Fibroblast of skin of scalp (primary cell): Measurements from ENCODE around the gene FKBP7. TPM values are rescaled to one million over a fixed set of nuclear protein-coding genes. Genes with fewer than 3 reads are reported as not detected.
"Not testable (repeated sequence)": the region's sequence is repeated elsewhere in the genome, so short reads cannot be mapped to it uniquely, and the experiment has no call there.

ENCODE experiments used
- DNase-seq: peaks from one replicate; pipeline ENCODE4 v3.0.0-alpha.2; 2013
- polyA plus RNA-seq, 2 experiments: library from polyadenylated mRNA; unstranded; fragments of 120-200 nt; gene quantifications; one replicate each; pipeline ENCODE4 v1.2.1, GENCODE V29; 2013; ENCODE audit not compliant: insufficient read length in 2 of 2

FKBP7 gene, protein sequence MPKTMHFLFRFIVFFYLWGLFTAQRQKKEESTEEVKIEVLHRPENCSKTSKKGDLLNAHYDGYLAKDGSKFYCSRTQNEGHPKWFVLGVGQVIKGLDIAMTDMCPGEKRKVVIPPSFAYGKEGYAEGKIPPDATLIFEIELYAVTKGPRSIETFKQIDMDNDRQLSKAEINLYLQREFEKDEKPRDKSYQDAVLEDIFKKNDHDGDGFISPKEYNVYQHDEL
- 46.0 TPM for polyA plus RNA-seq (2013, experiment 1 of 2; ENCODE audit: insufficient read length)
- 48.7 TPM for polyA plus RNA-seq (2013, experiment 2 of 2; ENCODE audit: insufficient read length)

DNA sequence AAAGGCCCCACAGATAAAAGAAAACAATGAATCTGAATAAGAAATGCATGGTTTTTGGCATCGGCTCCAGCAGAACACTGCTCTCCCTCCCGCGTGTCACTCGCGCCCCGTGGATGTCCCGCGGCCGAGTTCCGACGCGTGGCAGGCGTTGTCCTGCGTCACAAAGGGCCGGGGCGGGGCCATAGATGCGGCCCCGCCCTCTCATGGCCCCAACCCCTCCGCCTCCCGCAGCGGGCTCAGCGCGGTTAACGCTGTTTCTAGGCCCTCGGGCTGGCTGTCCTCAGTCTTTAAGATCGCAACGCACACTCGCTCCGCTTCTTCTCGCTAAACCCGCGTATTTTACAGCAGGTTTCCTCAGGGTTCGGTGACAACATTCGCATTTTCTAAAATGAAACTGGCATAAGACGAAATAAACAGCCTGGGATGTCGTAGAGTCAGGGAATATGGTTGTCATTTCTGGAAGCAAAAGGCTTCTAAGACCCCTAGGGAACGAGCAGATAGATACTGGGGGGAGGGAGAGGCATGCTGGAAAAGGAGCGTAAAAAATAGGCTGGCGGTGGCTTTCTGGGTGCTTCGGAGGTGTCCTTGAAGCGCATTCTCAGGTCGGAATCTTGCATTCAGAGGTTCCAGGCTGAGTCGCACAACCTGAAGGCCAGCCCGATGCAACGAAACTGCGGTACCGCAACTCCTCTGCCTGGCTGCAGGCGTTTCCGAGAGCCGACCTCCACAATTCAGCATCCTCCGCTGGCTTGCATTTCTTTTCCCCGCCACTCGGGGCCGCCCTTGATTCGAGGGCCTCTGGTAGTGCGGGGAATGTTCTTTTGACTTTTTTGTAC lies at the start of gene FKBP7:
FKBP7 (minus strand) TSS at position 162 of the 836 bp plus-strand sequence; CDS start at position 61, 101 bp downstream.
- peak; percentile 79 for DNase-seq

DNA sequence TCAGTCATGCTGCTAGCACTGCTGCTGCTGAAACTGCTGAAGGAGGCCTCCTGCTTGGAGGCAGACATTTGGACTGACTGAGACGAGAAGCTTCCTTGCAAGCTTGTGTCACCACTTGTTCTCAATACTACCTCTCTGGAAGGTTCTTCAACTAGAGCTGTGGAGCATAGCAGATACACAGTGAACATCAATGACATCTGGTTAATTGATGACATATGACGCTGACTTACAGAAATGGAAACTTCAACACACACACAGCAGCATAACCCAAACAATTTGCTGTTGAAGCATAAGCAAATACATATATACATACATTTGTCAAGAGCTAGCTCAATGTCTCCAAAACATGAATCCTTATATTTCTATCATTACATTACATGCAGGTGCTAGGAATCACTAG lies 49.2 kb upstream of the FKBP7 start:
- no peak for DNase-seq

DNA sequence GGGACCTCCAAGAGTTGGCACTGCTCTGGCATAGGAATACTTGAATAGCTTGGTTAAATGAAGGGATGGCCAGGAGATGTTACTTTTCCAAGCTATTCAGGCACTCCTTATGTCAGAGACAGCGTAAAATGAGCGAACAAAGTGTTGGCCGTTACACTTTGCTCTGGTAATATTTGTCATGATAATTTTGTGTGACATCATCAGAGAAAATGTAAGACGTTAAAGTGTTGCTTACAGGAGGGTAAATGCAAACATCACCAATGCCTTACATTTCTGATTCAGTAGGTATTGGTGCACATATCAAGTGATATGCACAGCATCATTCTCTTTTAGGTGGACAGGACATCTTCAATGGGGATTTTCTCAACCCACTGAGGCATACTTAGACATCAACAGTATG lies 47.9 kb upstream of the FKBP7 start:
- DNase-seq: no peak

DNA sequence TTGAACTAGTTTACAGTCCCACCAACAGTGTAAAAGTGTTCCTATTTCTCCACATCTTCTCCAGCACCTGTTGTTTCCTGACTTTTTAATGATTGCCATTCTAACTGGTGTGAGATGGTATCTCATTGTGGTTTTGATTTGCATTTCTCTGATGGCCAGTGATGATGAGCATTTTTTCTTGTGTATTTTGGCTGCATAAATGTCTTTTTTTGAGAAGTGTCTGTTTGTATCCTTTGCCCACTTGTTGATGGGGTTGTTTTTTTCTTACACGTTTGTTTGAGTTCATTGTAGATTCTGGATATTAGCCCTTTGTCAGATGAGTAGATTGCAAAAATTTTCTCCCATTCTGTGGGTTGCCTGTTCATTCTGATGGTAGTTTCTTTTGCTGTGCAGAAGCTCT lies 47.1 kb upstream of the FKBP7 start:
- not testable (repeated sequence) for DNase-seq

DNA sequence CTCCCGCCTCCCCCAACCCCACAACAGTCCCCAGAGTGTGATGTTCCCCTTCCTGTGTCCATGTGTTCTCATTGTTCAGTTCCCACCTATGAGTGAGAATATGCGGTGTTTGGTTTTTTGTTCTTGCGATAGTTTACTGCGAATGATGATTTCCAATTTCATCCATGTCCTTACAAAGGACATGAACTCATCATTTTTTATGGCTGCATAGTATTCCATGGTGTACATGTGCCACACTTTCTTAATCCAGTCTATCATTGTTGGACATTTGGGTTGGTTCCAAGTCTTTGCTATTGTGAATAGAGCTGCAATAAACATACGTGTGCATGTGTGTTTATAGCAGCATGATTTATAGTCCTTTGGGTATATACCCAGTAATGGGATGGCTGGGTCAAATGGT lies 46.6 kb upstream of the FKBP7 start:
- not testable (repeated sequence) for DNase-seq

DNA sequence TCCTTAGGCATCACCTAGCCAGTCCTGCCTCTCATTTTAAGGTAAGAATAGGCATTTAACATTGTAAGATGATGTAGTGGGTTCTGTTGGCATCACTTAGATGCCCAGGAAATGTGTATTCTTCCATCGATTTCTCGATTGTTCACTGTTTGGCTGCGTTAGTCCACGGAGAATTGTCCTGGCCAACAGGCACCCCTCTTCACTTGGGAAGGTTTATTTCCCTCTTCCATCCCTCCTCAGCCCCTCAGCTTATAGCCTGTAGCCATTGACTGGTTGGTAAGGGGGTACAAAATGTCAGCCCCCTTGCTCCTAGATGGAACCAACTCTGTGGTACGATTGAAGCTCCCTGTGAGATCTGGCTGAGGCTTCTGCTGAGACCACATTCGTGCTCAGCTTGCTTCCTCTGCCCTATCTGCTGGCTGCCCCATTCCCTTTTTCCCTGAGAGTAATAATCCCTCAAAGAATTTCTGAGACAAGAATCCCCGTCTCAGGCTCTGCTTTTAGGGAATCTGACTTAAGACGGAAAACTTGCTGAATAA lies 45.3 kb upstream of the FKBP7 start:
- DNase-seq: peak; percentile 3

DNA sequence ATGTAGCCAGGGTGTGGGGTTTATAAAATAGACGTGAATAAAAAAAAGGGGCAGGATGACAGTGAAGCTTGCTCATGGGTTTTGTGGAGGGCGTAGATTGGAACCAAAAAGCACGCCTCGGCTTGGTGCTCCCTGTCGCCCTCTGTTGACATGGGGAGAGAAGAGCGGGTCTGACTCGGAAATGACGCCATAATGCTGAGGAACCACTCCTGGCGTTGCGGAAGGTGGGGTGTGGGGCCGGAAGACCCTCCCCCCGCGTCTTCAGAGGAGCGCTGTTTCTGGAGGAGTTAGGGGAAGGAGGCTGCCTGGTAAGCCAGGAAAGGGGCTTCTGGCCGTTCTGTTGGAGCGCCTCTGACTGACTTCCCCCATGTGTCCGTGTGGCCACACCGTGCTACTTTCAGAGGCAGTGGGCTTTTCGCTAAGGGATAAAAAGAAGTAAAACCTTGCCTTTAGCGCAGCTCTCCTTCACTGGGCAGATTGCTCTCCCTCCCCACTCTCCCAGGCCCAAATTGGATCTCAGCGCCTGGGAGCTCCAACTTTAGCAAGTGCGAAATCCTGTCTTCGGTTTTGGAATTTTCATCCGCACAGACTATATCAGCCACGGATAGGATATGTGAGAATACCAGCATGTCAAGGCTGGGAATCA lies 44.7 kb upstream of the FKBP7 start:
- DNase-seq: peak; percentile 83

DNA sequence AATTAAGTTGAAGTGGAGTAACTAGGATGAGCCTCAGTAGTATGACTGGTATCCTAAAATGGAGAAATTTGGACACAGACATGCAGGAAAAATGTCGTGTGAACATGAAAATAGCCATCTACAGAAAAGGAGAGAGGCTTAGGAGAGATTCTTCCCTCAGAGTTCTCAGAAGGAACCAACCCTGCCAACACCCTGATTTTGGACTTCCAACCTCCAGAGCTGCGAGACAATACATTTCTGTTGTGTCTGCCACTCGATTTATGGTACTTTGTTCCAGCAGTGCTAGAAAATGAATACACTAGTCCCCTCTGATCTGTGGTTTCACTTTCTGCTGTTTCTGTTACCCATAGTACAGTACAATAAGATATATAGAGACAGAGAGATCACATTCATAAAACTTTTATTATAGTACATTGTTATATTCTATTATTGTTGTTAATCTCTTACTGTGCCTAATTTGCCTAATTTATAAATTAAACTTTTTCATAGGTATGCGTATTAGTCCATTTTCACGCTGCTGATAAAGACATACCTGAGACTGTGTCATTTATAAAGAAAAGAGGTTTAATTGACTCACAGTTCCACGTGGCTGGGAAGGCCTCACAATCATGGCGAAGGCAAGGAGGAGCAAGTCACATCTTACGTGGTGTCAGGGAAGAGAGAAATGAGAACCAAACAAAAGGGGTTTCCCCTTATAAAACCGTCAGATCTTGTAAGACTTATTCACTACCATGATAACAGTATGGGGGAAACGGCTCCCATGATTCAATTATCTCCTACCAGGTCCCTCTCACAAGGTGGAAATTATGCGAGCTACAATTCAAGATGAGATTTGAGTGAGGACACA lies 43.1 kb upstream of the FKBP7 start:
- DNase-seq: no peak

DNA sequence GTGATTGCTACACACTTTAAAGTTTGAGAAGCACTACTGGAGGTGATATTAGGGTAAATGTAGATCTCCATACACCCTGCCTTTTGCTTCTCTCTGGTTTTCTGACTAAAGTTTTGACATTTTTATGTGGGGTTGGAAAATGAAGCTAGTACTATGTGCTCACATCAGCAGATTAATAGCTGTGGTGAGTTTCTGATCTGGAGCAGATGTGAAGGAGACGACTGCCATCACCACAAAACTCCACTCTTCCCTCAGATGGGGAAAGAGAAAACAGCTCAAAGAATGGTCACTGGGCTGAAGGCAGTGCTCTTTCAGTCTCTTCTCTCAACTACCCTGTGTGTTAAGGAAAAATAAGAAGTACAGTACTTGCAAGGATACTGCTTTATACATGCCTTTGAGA lies 39.1 kb upstream of the FKBP7 start:
- no peak for DNase-seq

DNA sequence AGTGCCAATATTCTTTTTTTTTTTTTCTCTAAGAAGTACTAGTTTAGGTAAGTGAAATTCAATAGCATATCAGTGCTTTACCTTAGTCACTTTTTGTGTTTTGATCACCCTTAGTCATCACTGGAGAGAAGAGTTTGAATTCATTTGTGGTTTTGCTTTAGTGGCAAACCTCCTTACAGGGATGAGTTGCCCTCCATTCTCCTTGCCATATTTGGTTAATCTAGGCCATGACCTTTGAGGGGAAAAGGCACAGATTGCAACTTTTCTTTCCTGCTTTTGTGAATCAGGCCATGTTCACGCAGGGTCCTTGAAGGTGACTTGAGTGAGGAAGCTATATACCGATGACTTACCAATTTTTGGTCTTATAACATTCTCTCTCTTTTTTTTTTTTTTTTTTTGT lies 36.3 kb upstream of the FKBP7 start:
- DNase-seq: peak; percentile 33

DNA sequence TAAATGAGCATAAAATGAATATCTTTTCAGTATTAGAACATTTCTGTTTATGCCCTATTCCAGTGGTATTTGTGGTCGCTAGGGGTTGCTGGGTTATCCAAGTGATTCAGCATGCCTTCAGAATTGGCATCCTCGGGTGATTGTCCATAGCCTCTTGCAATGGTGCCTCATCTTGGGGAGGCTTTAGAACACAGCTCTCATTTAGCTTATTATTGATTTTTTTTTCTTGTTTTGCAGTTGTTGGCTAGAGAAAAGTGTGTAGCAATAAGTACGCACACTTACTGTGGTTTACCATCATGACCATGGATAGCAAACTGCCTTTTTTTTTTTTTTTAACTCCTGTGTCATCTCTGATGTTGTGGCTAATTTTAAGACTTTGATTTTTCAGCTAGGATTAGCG lies 35.5 kb upstream of the FKBP7 start:
- DNase-seq: peak; percentile 2

DNA sequence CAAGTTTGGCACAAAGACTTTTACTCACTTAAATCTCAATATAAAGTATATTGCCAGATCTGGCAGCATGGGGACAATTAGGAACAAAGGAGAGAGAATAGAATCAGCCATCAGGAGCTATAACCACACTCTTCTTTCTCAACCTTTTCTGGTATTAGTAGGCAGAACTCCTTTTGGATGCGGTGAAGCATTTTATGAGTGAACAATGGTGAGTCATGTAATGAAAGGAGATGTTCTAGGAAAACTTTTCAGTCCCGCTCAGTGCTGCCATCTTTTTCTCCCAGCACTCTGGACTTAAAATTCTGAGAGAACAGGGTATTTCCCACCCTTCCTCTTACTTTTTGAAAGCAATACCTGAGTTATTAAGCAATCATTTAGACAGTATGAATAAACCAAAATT lies 34.1 kb upstream of the FKBP7 start:
- no peak for DNase-seq

DNA sequence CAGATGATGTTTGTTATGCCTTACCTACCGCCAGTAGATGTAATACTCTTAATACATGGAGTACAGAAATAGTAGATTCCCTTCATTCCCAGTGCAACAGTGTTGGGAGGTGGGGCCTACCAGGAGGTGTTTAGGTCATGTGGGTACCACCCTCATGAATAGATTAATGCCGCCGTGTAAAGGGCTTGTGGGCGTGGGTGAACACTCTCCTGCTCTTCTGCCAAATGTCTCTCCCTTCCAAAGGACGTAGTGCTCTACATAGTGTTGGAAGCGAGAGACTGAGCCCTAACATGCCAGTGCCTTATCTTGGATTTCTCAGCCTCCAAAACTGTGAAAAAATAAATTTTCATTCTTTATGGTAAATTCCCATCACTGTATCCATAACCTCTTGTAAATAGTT lies 32.0 kb upstream of the FKBP7 start:
- DNase-seq: no peak

DNA sequence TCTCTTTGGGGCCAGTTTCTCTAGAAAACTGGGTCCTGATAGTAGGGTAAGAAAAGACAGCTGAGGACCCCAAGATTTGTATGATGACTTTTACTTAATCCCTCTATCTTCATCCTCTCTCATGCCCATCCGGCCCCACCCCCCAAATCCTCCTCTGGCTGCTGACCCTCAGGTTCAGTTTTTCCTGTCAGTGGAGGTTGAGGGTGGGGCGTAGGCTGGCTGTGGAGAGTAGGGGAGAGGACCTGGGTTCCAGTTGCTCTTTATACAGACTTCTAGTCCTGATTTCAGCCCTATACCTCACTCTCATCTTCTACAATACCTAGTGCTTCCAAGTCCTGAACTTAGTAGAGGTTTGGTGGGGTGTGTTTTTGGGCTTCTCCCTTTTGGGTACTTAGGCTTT lies 30.2 kb upstream of the FKBP7 start:
- no peak for DNase-seq

DNA sequence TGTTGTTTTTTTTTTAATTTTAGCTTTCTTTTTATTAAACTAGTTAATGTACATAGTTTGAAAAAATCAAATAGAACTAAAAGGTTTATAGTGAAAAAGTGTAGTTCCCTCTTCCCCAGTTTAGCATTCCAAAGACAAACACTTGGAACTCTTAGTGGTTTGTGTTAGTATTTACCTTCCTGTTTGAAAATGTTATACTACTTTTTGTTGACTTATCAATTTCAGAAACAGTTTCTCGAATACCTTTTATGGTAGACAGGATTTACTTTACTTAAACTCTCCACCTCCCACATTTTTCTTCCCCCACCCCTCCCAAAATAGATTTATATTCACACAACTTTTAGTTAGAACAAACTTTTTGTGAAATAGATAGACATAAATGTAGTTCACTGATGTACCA lies 28.5 kb upstream of the FKBP7 start:
- no peak for DNase-seq

DNA sequence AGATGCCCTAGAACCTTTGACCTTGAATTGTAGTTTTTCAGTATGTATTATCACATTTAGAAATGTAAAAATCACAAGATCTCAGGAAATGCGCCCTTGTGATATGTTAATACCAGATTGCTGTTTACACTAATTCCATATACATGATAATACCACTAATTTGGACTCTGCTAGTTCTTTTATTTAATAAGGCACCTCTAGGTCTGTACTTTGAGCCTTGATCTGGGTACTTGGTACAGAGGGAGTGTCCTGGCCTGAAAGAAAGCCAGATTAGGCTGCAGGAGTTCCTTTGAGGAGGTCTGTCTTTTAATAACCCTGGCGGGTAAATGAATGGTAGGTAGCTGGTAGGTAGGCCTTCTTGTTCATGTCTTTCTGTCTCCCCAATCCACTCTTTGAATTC lies 28.1 kb upstream of the FKBP7 start:
- DNase-seq: no peak

DNA sequence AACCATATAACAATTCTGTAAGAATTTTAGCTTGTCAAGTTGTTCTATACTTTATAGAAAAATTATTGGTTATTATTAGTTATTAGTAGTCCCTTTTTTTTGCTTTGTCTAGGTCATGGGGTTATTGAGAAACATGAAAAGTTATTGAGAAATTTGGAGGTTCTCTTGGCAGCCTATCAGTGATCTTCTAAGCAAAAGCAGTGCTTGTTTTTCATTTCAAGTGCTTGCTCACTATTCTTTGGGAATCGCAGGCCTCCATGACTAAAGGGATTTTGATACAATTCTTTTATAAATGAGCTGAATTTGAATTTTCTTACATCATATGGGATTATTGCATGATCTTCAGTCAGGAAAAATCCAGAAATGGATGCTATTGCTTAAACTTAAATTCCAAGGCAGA lies 27.7 kb upstream of the FKBP7 start:
- no peak for DNase-seq

DNA sequence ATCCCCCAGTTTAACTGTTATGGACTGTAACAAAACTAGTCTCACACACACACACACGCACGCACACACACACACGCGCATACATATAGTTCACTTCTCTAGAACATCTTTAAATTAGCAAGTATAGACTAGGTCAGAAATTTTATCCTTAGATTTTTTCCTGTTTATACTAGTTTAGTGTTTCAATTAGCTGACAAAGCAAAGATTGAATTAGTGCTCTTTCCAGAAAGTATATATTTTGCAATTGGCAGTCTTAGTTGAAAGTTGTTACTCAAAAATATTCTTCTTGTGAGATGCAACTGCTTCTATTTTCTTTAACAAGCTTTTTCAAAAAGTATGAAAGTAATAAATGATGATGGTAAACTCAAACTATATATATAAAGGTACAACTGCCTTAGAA lies 24.4 kb upstream of the FKBP7 start:
- DNase-seq: no peak

DNA sequence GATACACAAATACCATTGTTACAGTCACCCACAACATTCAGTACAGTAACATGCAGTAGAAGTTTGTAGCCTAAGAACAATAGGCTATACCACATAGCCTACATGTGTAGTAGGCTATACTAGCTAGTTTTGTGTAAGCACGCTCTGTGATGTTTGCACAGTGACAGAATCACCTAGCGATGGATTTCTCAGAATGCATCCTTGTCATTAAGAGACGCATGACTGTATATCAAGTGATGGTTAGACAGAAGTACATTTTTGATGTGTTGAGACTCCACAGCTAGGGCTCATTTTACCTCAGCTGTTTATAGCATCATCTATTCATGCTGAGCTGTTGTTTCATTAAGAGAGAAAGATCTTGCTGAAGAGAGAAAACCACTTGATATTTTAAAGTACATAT lies 21.2 kb upstream of the FKBP7 start:
- DNase-seq: no peak

DNA sequence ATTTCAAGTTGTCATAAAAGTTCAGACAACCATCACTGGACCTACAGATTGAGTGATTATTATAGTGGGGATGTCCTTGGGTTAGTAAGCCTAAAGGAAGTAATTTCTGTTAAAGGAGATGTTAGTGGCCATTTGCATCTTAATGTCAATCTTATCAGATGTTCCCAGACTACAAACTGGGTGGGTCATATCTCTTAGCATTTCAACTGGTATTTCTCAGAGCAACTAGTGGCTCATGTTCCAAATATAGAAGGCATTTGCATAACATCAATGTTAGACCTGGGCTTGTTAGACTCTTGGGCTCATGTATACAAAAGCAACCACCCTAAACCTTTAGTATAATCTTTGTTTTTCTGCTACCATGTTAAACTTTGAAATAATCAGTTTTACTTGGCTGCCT lies 19.7 kb upstream of the FKBP7 start:
- DNase-seq: no peak

DNA sequence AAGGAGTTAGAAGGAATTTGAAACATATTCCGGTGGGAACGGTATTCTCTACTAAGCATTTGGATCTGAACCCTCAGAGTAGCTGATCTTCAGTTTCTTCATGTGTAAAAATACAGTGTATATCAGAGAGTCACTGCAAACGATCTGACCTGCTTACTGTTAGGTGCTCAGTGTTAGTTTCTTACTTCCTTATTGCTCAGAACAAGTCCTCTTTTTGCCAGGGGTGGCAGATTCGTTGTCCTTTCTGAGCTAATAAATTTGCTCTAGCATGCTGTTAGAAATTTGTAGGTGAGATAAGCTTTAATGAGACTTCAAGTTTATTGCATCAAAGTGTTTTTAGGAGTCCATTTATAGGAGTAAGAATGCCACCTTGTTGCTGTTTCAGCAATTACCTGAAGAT lies 17.6 kb upstream of the FKBP7 start:
- DNase-seq: no peak

DNA sequence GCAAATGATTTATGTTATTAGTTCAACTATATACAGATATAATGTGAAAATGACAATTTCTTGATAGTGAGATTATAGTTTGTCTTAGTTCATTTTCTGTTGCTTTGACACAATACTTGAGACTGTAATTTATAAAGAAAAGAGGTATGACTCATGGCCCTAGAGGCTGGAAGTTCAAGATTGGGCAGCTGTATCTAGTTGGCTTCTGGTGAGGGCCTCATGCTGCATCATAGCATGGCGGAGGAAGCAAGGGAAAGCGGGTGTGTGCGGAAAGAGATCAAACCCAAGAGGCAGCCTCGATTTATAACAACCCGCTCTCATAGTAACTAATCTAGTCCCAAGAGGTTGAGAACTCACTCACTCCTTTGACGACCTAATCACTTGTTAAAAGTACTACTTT lies 13.2 kb upstream of the FKBP7 start:
- no peak for DNase-seq
